ENCODE data around the gene RNF223. TPM values are rescaled to one million over a fixed set of nuclear protein-coding genes. Genes with fewer than 3 reads are reported as not detected.

The RNF223 gene
- total RNA-seq, 1 donor from 2014 or later = not detected

GRCh38 chr1:1121611-1122077 lies 47.5 kb upstream of the RNF223 start:
- H3K36me3 Mint-ChIP-seq = peaks cover 4% of the 10 kb centered on the region
- H3K4me3 ChIP-seq = no peak overlapping the region
- no peak overlapping the region for H3K27ac Mint-ChIP-seq
- H3K4me1 Mint-ChIP-seq = peaks cover 12% of the 10 kb centered on the region
- TF ChIP-seq EZH2 (IDR thresholded peaks at IDR 0.05) = no peak
- TF ChIP-seq CTCF (IDR thresholded peaks at IDR 0.05) = no peak
- TF ChIP-seq EZH2phosphoT487 (IDR thresholded peaks at IDR 0.05) = no peak
- H3K9ac ChIP-seq = no peak overlapping the region
- peaks cover 9% of the 10 kb centered on the region for H3K9me3 Mint-ChIP-seq
- DNase-seq (ENCODE audit: low spot score) = no peak
- peaks cover 34% of the 10 kb centered on the region for H3K27me3 Mint-ChIP-seq (ENCODE audit: insufficient read depth, low read depth)
- H4K20me1 ChIP-seq (ENCODE audit: low read depth) = no peaks in the 10 kb centered on the region
- H3K9me3 ChIP-seq (ENCODE audit: low read depth) = no peaks in the 10 kb centered on the region
- no peaks in the 10 kb centered on the region for H3K4me1 ChIP-seq
- H3K4me3 Mint-ChIP-seq = no peak overlapping the region
- H3K27ac ChIP-seq = no peak overlapping the region
- H3F3A ChIP-seq (ENCODE audit: low read depth) = no peaks in the 10 kb centered on the region
- no peaks in the 10 kb centered on the region for H3K79me2 ChIP-seq (ENCODE audit: low read depth)
- peaks cover 46% of the 10 kb centered on the region for H3K27me3 ChIP-seq
- no peak overlapping the region for H3K4me2 ChIP-seq
- H3K36me3 ChIP-seq = no peaks in the 10 kb centered on the region
- no peak overlapping the region for H2AFZ ChIP-seq (replicated peaks)

GRCh38 chr1:1120866-1121591 lies 46.9 kb upstream of the RNF223 start:
- H3K9me3 Mint-ChIP-seq = peaks cover 9% of the 10 kb centered on the region

GRCh38 chr1:1120096-1120495 lies 46.0 kb upstream of the RNF223 start:
- Histone ChIP-seq H3K9ac (no peak overlapping the region), H3K4me3 (no peak overlapping the region), H3K4me2 (no peak overlapping the region), H3K36me3 (no peaks in the 10 kb centered on the region), H3K79me2 (ENCODE audit: low read depth) (peaks cover 2% of the 10 kb centered on the region), H4K20me1 (ENCODE audit: low read depth) (no peaks in the 10 kb centered on the region), H3K9me3 (ENCODE audit: low read depth) (no peaks in the 10 kb centered on the region), H3K27me3 (peaks cover 50% of the 10 kb centered on the region), H2AFZ (replicated peaks) (no peak overlapping the region), H3K27ac (no peak overlapping the region), H3K4me1 (peaks cover under 1% of the 10 kb centered on the region), H3F3A (ENCODE audit: low read depth) (no peaks in the 10 kb centered on the region)
- Mint-ChIP-seq H3K36me3 (peaks cover 4% of the 10 kb centered on the region), H3K9me3 (peaks cover 10% of the 10 kb centered on the region), H3K27me3 (ENCODE audit: insufficient read depth, low read depth) (peaks cover 32% of the 10 kb centered on the region), H3K27ac (no peak overlapping the region), H3K4me3 (no peak overlapping the region), H3K4me1 (peaks cover 14% of the 10 kb centered on the region)
- no peak for DNase-seq (ENCODE audit: low spot score)
- TF ChIP-seq EZH2 (IDR thresholded peaks at IDR 0.05) = no peak

More at GRCh38 chr1:1120866-1121591, 46.9 kb upstream of the RNF223 start:
- no peak overlapping the region for H2AFZ ChIP-seq (replicated peaks)
- peaks cover 4% of the 10 kb centered on the region for H3K36me3 Mint-ChIP-seq
- TF ChIP-seq EZH2phosphoT487 (IDR thresholded peaks at IDR 0.05) = no peak
- TF ChIP-seq EZH2 (IDR thresholded peaks at IDR 0.05) = no peak
- TF ChIP-seq CTCF (IDR thresholded peaks at IDR 0.05) = no peak
- DNase-seq (ENCODE audit: low spot score) = no peak
- H3K27ac Mint-ChIP-seq = no peak overlapping the region
- no peak overlapping the region for H3K4me3 ChIP-seq
- H3K79me2 ChIP-seq (ENCODE audit: low read depth) = no peaks in the 10 kb centered on the region
- H3K27me3 ChIP-seq = peaks cover 50% of the 10 kb centered on the region
- H3K4me1 Mint-ChIP-seq = peaks cover 12% of the 10 kb centered on the region
- peaks cover 34% of the 10 kb centered on the region for H3K27me3 Mint-ChIP-seq (ENCODE audit: insufficient read depth, low read depth)
- H3F3A ChIP-seq (ENCODE audit: low read depth) = no peaks in the 10 kb centered on the region
- no peak overlapping the region for H3K4me3 Mint-ChIP-seq
- no peaks in the 10 kb centered on the region for H3K36me3 ChIP-seq
- no peaks in the 10 kb centered on the region for H3K4me1 ChIP-seq
- no peak overlapping the region for H3K9ac ChIP-seq
- H4K20me1 ChIP-seq (ENCODE audit: low read depth) = no peaks in the 10 kb centered on the region
- H3K9me3 ChIP-seq (ENCODE audit: low read depth) = no peaks in the 10 kb centered on the region
- H3K27ac ChIP-seq = no peak overlapping the region
- no peak overlapping the region for H3K4me2 ChIP-seq

- H4K20me1 ChIP-seq (ENCODE audit: low read depth) = no peaks in the 10 kb centered on the region
- no peak overlapping the region for H3K27ac ChIP-seq
- no peaks in the 10 kb centered on the region for H3F3A ChIP-seq (ENCODE audit: low read depth)
- H3K9me3 ChIP-seq (ENCODE audit: low read depth) = no peaks in the 10 kb centered on the region
- H3K4me2 ChIP-seq = no peak overlapping the region
- TF ChIP-seq EZH2phosphoT487 (IDR thresholded peaks at IDR 0.05) (no peak), EZH2 (IDR thresholded peaks at IDR 0.05) (no peak), CTCF (IDR thresholded peaks at IDR 0.05) (no peak)
- no peak for DNase-seq (ENCODE audit: low spot score)
- peaks cover 53% of the 10 kb centered on the region for H3K27me3 ChIP-seq
- Mint-ChIP-seq H3K4me1 (peaks cover 21% of the 10 kb centered on the region), H3K27me3 (ENCODE audit: insufficient read depth, low read depth) (peaks cover 33% of the 10 kb centered on the region), H3K36me3 (peaks cover 7% of the 10 kb centered on the region), H3K9me3 (peaks cover 14% of the 10 kb centered on the region), H3K27ac (no peak overlapping the region), H3K4me3 (peak overlapping the region; percentile 48)
- H3K79me2 ChIP-seq (ENCODE audit: low read depth) = peaks cover 9% of the 10 kb centered on the region
- peaks cover 6% of the 10 kb centered on the region for H3K4me1 ChIP-seq
- H3K4me3 ChIP-seq = no peak overlapping the region
- no peak overlapping the region for H2AFZ ChIP-seq (replicated peaks)
- no peaks in the 10 kb centered on the region for H3K36me3 ChIP-seq
- no peak overlapping the region for H3K9ac ChIP-seq
Observed at GRCh38 chr1:1119272-1119890, 45.3 kb upstream of the RNF223 start.

Data from neural progenitor cell (in vitro differentiated cells).